NB4 (cell line): ENCODE data around the gene RPTOR.

Source experiments
- DNase-seq: peaks from one replicate; pipeline ENCODE4 v3.0.0; 2010; ENCODE audit warnings: low read depth
- H3K4me3 ChIP-seq: one replicate; pipeline ENCODE4 v1.5.1; 2011; ENCODE audit warnings: mild to moderate bottlenecking, low read depth, low read length, moderate library complexity
- MYC ChIP-seq: IDR thresholded peaks from 2 replicates; pipeline ENCODE4 v1.6.1; 2011; ENCODE audit warnings: low read depth, low read length
- POLR2A ChIP-seq: IDR thresholded peaks from 2 replicates; pipeline ENCODE4 v1.6.1; 2011; ENCODE audit warnings: mild to moderate bottlenecking; ENCODE audit not compliant: insufficient read length; ENCODE audit errors: extremely low read depth
- TF ChIP-seq, protein P1 (sequence below): IDR thresholded peaks from 2 replicates; pipeline ENCODE4 v1.6.1; 2011; ENCODE audit warnings: low read depth, low read length
- TF ChIP-seq, protein P2 (sequence below): IDR thresholded peaks from one replicate; pipeline ENCODE4 v1.5.1; 2012; ENCODE audit warnings: low read depth, low read length

The RPTOR gene

GRCh38 chr17:80702315-80703141 is 157.9 kb downstream of the RPTOR start:
- TF ChIP-seq, protein P1, sequence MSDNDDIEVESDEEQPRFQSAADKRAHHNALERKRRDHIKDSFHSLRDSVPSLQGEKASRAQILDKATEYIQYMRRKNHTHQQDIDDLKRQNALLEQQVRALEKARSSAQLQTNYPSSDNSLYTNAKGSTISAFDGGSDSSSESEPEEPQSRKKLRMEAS, result no peak
- TF ChIP-seq, protein P2, sequence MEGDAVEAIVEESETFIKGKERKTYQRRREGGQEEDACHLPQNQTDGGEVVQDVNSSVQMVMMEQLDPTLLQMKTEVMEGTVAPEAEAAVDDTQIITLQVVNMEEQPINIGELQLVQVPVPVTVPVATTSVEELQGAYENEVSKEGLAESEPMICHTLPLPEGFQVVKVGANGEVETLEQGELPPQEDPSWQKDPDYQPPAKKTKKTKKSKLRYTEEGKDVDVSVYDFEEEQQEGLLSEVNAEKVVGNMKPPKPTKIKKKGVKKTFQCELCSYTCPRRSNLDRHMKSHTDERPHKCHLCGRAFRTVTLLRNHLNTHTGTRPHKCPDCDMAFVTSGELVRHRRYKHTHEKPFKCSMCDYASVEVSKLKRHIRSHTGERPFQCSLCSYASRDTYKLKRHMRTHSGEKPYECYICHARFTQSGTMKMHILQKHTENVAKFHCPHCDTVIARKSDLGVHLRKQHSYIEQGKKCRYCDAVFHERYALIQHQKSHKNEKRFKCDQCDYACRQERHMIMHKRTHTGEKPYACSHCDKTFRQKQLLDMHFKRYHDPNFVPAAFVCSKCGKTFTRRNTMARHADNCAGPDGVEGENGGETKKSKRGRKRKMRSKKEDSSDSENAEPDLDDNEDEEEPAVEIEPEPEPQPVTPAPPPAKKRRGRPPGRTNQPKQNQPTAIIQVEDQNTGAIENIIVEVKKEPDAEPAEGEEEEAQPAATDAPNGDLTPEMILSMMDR, result no peak
- no peak for TF ChIP-seq POLR2A
- TF ChIP-seq MYC, result no peak
- no peak overlapping the region for H3K4me3 ChIP-seq
- DNase-seq, result no peak

GRCh38 chr17:80703142-80703478 is 158.5 kb downstream of the RPTOR start:
- TF ChIP-seq, protein P1, result no peak
- TF ChIP-seq POLR2A (no peak), MYC (no peak)
- TF ChIP-seq, protein P2, result no peak
- H3K4me3 ChIP-seq, result no peak overlapping the region
- DNase-seq, result no peak

- peak; percentile 25 for DNase-seq
- no peak for TF ChIP-seq MYC
- TF ChIP-seq, protein P1, result no peak
- no peak for TF ChIP-seq POLR2A
- TF ChIP-seq, protein P2, result no peak
- H3K4me3 ChIP-seq, result no peak overlapping the region
Observed at GRCh38 chr17:80704381-80704819, 159.8 kb downstream of the RPTOR start.

- DNase-seq, result no peak
- no peak overlapping the region for H3K4me3 ChIP-seq
- TF ChIP-seq MYC (no peak), POLR2A (no peak)
- TF ChIP-seq, protein P1, result no peak
- TF ChIP-seq, protein P2, result no peak
Observed at GRCh38 chr17:80704894-80705293, 160.3 kb downstream of the RPTOR start.

GRCh38 chr17:80705988-80706387 is 161.3 kb downstream of the RPTOR start:
- no peak for DNase-seq
- TF ChIP-seq POLR2A, result no peak

GRCh38 chr17:80706463-80706867 is 161.8 kb downstream of the RPTOR start:
- no peak for DNase-seq
- no peak overlapping the region for H3K4me3 ChIP-seq
- TF ChIP-seq MYC (no peak), POLR2A (no peak)
- TF ChIP-seq, protein P1, result no peak
- TF ChIP-seq, protein P2, result no peak

More at GRCh38 chr17:80705988-80706387, 161.3 kb downstream of the RPTOR start:
- no peak overlapping the region for H3K4me3 ChIP-seq
